ENCODE data around the gene RPS4Y1.

- TF ChIP-seq POLR2A (IDR thresholded peaks at IDR 0.05) (no peak), POLR2AphosphoS5 (IDR thresholded peaks at IDR 0.05) (no peak)
Measured at GRCh38 chrY:2868035-2868607, 26.7 kb downstream of the RPS4Y1 start.
